Measurements from ENCODE around the gene PIP.
"Not testable (repeated sequence)": the region's sequence is repeated elsewhere in the genome, so short reads cannot be mapped to it uniquely, and the experiment has no call there.

Gene PIP

DNA sequence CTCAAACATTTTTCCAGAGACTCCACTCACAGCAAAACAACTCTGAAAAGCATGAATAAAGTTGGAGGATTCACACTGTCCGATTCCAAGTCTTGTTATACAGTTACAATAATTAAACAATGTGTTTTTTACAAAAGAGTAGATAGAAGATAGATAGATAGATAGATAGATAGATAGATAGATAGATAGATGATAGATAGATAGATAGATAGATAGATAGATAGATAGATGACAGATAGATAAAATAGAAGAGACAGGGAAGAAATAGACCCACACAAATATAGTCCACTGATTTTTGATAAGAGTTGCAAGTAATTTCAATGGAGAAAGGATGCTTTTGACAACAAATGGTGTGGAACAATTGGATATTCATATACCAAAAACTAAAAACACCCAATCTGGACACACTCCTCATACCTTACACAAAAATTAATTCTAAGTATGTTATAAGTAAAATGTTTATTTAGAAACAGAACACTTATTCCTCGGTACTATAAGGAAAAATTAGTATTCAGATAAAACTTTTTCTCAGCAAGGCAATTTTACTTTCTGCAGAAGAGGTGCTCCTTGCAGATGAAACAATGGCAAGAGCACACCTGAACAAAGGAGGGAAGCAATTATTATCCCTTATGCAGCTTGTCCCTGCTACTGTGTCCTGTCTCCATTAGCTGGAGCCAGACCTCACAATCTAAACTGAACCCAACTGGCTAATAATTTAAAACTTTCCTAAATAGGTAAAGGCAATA, 45.7 kb downstream of the PIP start:
- no peak for DNase-seq (ENCODE audit: low spot score)

DNA sequence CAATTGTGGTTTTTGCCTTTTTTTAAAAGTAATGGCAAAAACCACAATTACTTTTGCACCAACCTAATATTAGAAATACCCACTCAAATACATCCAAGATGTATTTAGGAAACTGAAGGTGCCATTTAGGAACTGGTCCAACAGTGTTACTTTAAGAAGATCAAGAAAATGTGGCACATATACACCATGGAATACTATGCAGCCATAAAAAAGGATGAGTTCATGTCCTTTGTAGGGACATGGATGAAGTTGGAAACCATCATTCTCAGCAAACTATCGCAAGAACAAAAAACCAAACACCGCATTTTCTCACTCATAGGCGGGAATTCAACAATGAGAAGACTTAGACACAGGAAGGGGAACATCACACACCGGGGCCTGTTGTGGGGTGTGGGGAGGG, 48.9 kb downstream of the PIP start:
- DNase-seq (ENCODE audit: low spot score): not testable (repeated sequence)

DNA sequence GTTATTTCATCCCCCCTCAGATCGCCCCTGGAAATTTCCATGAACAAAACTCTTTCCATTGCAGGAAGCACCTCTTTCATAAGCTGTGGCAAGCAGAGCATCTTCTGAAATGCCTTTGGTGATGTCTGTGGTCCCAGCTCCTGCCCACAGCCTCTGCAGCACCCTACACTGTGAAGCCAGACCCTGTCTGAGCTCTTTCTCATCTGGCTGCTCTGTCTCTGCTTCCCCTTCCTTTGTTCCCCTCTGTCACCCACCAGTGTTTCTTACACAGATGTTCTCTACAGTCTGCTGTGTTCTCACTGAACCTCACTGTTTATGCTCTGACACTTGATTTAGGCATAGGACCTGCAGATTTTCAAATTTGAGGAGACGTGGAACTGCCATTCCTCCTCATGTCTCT, 49.5 kb downstream of the PIP start:
- no peak for DNase-seq (ENCODE audit: low spot score)

DNA sequence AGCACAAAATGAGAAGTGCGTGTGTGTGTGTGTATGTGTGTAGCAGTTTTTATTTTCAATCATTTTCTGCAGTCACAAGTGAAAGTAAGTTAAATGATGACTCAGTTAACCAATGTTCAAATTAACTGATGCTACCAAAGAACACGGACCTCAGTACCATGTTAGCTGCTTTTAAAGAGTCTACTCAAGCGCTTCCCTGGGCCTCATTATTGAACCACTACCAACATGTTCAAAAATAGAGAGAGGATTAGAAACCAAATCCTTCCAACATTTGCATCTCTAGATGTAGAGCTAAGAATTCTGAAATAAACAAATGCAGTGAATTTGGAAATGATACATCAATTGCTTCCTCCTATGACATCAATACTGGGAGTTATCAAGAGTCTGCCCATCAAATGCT, 51.1 kb downstream of the PIP start, which contains the start of gene TAS2R39:
Gene TAS2R39 (plus strand): TSS at position 396 of the 400 bp plus-strand sequence. CDS start 0 bp downstream, at position 396.
- DNase-seq (ENCODE audit: low spot score): no peak

DNA sequence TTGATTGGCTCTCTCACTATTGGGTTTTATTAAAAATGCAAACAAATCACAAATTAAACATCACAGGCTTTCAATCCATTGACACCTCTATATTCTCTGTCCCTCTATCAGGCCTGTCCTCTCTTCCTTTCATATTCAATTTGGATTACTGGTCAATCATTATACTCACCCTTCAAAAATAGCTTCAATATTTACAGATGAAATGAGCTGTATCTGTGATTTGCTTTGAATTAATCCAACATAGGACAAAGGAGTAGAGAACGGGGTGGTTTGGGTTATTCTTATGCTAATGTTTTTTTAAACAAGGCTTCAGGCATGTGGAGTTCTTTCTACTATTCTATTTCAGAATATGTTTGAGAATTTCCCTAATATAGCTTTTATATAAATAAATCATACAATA, 53.7 kb downstream of the PIP start:
- no peak for DNase-seq (ENCODE audit: low spot score)

DNA sequence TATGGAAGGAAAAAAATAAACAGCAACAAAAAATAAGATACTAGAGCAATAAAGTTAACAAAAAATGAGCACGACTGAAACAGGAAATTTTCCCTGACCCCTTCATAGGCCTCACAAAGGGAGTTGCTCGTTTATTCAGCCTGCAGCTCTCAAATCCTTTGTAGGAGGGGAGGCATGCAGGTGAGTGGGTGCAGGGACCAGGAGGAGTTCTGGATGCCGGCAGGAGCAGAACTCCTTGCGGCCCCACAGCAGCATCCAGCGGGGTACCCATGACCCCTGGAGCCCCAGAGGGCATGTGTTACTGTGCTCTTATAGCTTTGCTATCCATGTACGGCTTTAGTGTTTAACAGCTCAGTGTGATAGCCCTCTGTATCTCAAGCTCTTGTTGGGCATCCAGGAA, 57.1 kb downstream of the PIP start:
- DNase-seq (ENCODE audit: low spot score): no peak

All from D341Med (cell line).